K562 (cell line): ENCODE data around the gene NRM. TPM values are rescaled to one million over a fixed set of nuclear protein-coding genes. Genes with fewer than 3 reads are reported as not detected.

Source experiments
- CREB3 ChIP-seq: fragments of 450-650 bp; conservative IDR thresholded peaks from 2 replicates; pipeline ENCODE4 v1.6.1; 2016; ENCODE audit warnings: missing genetic modification characterization, low read depth, mild to moderate bottlenecking, missing compliant biosample characterization, moderate library complexity
- DIDO1 ChIP-seq: fragments of 450-650 bp; IDR thresholded peaks from 2 replicates; pipeline ENCODE4 v1.6.1; 2016; ENCODE audit warnings: low read depth, missing biosample characterization, missing genetic modification characterization
- FOXM1 ChIP-seq, 2 experiments: fragments of 450-650 bp in 1 of 2; sonication (generic) in 1 of 2; formaldehyde crosslinking in 1 of 2; IDR thresholded peaks; 2 replicates each; pipeline versions ENCODE4 v1.6.1 to v1.9.0; 2017 to 2022; ENCODE audit warnings: low read depth in 2 of 2, mild to moderate bottlenecking in 2 of 2, missing genetic modification reagents in 1 of 2, moderate library complexity in 1 of 2
- GTF2A2 ChIP-seq: IDR thresholded peaks from 2 replicates; pipeline ENCODE4 v1.6.1; 2016; ENCODE audit warnings: mild to moderate bottlenecking, missing genetic modification characterization, missing compliant biosample characterization
- MCM3 ChIP-seq: fragments of 450-650 bp; IDR thresholded peaks from 2 replicates; pipeline ENCODE4 v1.6.1; 2016
- MNT ChIP-seq, 2 experiments: fragments of 450-650 bp; conservative IDR thresholded peaks; 2 replicates each; pipeline ENCODE4 v1.6.1; 2017; ENCODE audit warnings: mild to moderate bottlenecking in 2 of 2, moderate library complexity in 2 of 2
- NONO ChIP-seq, 2 experiments: fragments of 200-400 bp in 1 of 2; fragments of 450-650 bp in 1 of 2; formaldehyde crosslinking in 1 of 2; IDR thresholded peaks; 2 replicates each; pipeline ENCODE4 v1.6.1; 2017; ENCODE audit warnings: low read depth in 2 of 2, mild to moderate bottlenecking in 2 of 2, moderate library complexity in 2 of 2, low read length in 1 of 2
- NR1H2 ChIP-seq: sonication (generic); formaldehyde crosslinking; IDR thresholded peaks from 2 replicates; pipeline ENCODE4 v1.4.0; 2020; ENCODE audit warnings: mild to moderate bottlenecking, missing genetic modification reagents
- NR4A1 ChIP-seq, 2 experiments: fragments of 250-450 bp in 1 of 2; fragments of 450-650 bp in 1 of 2; sonication (Bioruptor Pico) in 1 of 2; IDR thresholded peaks; 2 replicates each; pipeline versions ENCODE4 v1.4.0 to v1.6.1; 2016 to 2020; ENCODE audit warnings: mild to moderate bottlenecking in 2 of 2, missing compliant biosample characterization in 1 of 2, missing genetic modification characterization in 1 of 2, moderate library complexity in 1 of 2
- PCBP2 ChIP-seq: fragments of 200-400 bp; formaldehyde crosslinking; IDR thresholded peaks from 2 replicates; pipeline ENCODE4 v1.6.1; 2018; ENCODE audit warnings: low read length, low read depth, mild to moderate bottlenecking, moderate library complexity; ENCODE audit not compliant: poor library complexity, severe bottlenecking
- RBFOX2 ChIP-seq: fragments of 200-400 bp; formaldehyde crosslinking; IDR thresholded peaks from 2 replicates; pipeline ENCODE4 v1.6.1; 2017; ENCODE audit warnings: low read depth, mild to moderate bottlenecking, low read length, moderate library complexity
- RFX5 ChIP-seq: IDR thresholded peaks from 2 replicates; pipeline ENCODE4 v1.6.1; 2011; ENCODE audit warnings: low read depth, mild to moderate bottlenecking, improper control_type of control experiment, low read length
- SMC3 ChIP-seq: conservative IDR thresholded peaks from 2 replicates; pipeline ENCODE4 v1.6.1; 2011; ENCODE audit warnings: low read depth, low read length, improper control_type of control experiment; ENCODE audit not compliant: insufficient read depth
- STAG1 ChIP-seq: sonication (generic); formaldehyde crosslinking; IDR thresholded peaks from 2 replicates; pipeline ENCODE4 v1.5.0; 2020; ENCODE audit warnings: missing genetic modification reagents, borderline replicate concordance
- TEAD1 ChIP-seq, 2 experiments: fragments of 450-650 bp in 1 of 2; sonication (generic) in 1 of 2; formaldehyde crosslinking; IDR thresholded peaks; 2 replicates each; pipeline versions ENCODE4 v1.4.0 to v1.8.0; 2020 to 2022; ENCODE audit warnings: mild to moderate bottlenecking in 2 of 2, missing genetic modification reagents in 1 of 2
- TGIF2 ChIP-seq: sonication (generic); formaldehyde crosslinking; IDR thresholded peaks from 2 replicates; pipeline ENCODE4 v1.8.1; 2022; ENCODE audit warnings: mild to moderate bottlenecking, missing genetic modification reagents, moderate library complexity
- XRCC4 ChIP-seq: IDR thresholded peaks from one replicate; pipeline ENCODE4 v1.6.1; 2011; ENCODE audit not compliant: insufficient read depth, insufficient read length; ENCODE audit errors: extremely low read depth
- ZBTB7A ChIP-seq: IDR thresholded peaks from 2 replicates; pipeline ENCODE4 v1.6.1; 2011; ENCODE audit warnings: low read depth, mild to moderate bottlenecking, low read length, moderate library complexity, borderline replicate concordance; ENCODE audit not compliant: control insufficient read depth
- ZFP91 ChIP-seq: sonication (generic); formaldehyde crosslinking; IDR thresholded peaks from 2 replicates; pipeline ENCODE4 v1.8.0; 2022; ENCODE audit warnings: mild to moderate bottlenecking, missing genetic modification reagents
- ZNF239 ChIP-seq: fragments of 250-450 bp; sonication (Bioruptor Pico); IDR thresholded peaks from 2 replicates; pipeline ENCODE4 v1.4.0; 2020; ENCODE audit warnings: mild to moderate bottlenecking
- ZNF41 ChIP-seq: fragments of 250-450 bp; sonication (Bioruptor Pico); conservative IDR thresholded peaks from 2 replicates; pipeline ENCODE4 v1.4.0; 2020; ENCODE audit warnings: mild to moderate bottlenecking
- polyA plus RNA-seq, 8 experiments: library from polyadenylated mRNA; depleted of rRNA in 4 of 8; stranded (reverse) in 5 of 8; unstranded in 3 of 8; fragments of >200 nt; fragmentation: Nextera tagmentation in 2 of 8; fragmentation: Illumina TruSeq in 1 of 8; extraction: Ambion mirVana in 2 of 8; extraction: Trizol in 1 of 8; gene quantifications; 2 replicates each; pipeline versions ENCODE4 v1.2.1 to v1.2.3, GENCODE V29; 2011 to 2014; ENCODE audit warnings: inconsistent platforms in 1 of 8, missing spikeins in 1 of 8
- total RNA-seq, 7 experiments: library from RNA; depleted of rRNA in 6 of 7; stranded (reverse); fragments of >200 nt in 6 of 7; fragmentation: Illumina TruSeq in 2 of 7; extraction: Trizol in 2 of 7; gene quantifications; 2 replicates each; pipeline versions ENCODE4 v1.2.1 to v1.2.3, GENCODE V29; 2011 to 2021; ENCODE audit warnings: low replicate concordance in 1 of 7

Gene NRM
- total and polyA plus RNA-seq, 9 of the 15 experiments (the other 6 are each of a cell fraction or from before 2014, with no cell fraction given) = 9.7 to 58.2 (median 18.1) TPM

- TF ChIP-seq MNT (conservative IDR thresholded peaks at IDR 0.05) = peak; percentile 75 to 85
- TF ChIP-seq FOXM1 (IDR thresholded peaks at IDR 0.05; ENCODE audit: low read depth) = no peak
- peak; percentile 44; the same call in 1 of the 2 replicates for TF ChIP-seq FOXM1 (CRISPR knock-in tag; IDR thresholded peaks at IDR 0.05; ENCODE audit: low read depth)
- no peak for TF ChIP-seq DIDO1
- 0 out of 2 replicates have a peak, but pooled peaks have one; percentile 46 for TF ChIP-seq NR1H2 (CRISPR knock-in tag)
- no peak for TF ChIP-seq NR4A1 (CRISPR knock-in tag; IDR thresholded peaks at IDR 0.05)
- TF ChIP-seq NR4A1 (tag; IDR thresholded peaks at IDR 0.05) = 0 out of 2 replicates have a peak, but pooled peaks have one; percentile 32
- TF ChIP-seq NONO (IDR thresholded peaks at IDR 0.05; ENCODE audit: low read depth in 2 of 2, low read length in 1 of 2) = peak; percentile 8 to 64; a peak in 2 of 4 replicates
- no peak for TF ChIP-seq CREB3
- peak; percentile 67; the same call in 1 of the 2 replicates for TF ChIP-seq GTF2A2 (tag)
- peak in 1 of 2 experiments; percentile 88; a peak in 2 of 4 replicates for TF ChIP-seq TEAD1 (CRISPR knock-in tag; IDR thresholded peaks at IDR 0.05)
- TF ChIP-seq MCM3 = no peak
- 0 out of 2 replicates have a peak, but pooled peaks have one; percentile 12 for TF ChIP-seq TGIF2 (CRISPR knock-in tag)
- TF ChIP-seq STAG1 (CRISPR knock-in tag) = peak; percentile 53; the same call in 1 of the 2 replicates
- 0 out of 2 replicates have a peak, but pooled peaks have one; percentile 7 for TF ChIP-seq SMC3
- TF ChIP-seq ZNF239 (CRISPR knock-in tag) = no peak
- peak; percentile 77; the same call in 1 of the 2 replicates for TF ChIP-seq ZFP91
- no peak for TF ChIP-seq XRCC4
- no peak for TF ChIP-seq ZNF41 (CRISPR knock-in tag)
- TF ChIP-seq RFX5 = no peak
- peak; percentile 97 for TF ChIP-seq ZBTB7A
- TF ChIP-seq RBFOX2 = peak; percentile 89
- peak; percentile 55 for TF ChIP-seq PCBP2
These were observed 43.3 kb downstream of the NRM start (continued) for GRCh38 chr6:30647242-30648116.
